Activated CD4-positive, alpha-beta T cell treated with anti-CD3 and anti-CD28 coated beads, Interleukin-2, amount 50 U/mL, for 4 hours (primary cell): ENCODE measurements around the gene ROR2.
A peak's percentile ranks its signal among the peaks of the same experiment; 100 is the strongest.

ENCODE experiments used
- DNase-seq, 2 experiments: peaks; one replicate each; pipeline ENCODE4 v3.0.0-alpha.2; 2020

ROR2 gene

GRCh38 chr9:91768507-91768906 is 181.5 kb downstream of the ROR2 start:
- DNase-seq = no peak

DNA sequence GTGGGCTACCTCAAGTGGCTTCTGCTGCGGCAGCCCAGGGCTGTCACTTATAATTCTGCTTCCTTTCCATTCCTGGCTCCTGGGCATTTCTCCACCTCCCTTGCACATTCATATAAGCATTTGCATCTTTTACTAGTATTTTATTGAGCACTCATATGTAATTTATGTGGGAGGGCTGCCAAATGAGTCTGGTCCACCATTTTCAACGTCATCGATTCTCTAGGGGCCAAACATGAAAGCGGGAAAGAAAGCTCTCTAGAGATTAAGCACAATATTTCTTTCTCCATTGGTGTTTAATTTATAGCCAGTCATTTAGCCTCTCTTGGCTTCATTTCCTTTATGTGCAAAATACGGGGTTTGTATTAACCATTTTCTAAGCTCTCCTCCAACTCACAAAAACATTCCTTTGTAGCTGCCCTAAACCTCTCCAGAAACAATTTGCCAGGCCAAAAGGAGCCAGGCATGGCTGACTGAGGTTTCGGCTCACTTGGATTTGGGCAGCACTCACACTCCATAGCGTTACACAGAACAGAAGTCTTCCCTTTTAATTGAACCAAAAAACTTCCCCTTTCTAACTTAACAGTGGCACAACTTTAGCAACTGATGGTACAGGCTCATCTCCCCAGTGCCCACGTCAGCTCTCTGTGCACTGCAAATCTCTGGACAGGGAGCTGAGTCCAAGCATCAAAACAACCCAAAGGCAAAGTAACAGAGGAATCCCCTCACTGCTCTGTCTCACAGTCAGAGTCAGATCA is 183.5 kb downstream of the ROR2 start:
- no peak for DNase-seq

DNA sequence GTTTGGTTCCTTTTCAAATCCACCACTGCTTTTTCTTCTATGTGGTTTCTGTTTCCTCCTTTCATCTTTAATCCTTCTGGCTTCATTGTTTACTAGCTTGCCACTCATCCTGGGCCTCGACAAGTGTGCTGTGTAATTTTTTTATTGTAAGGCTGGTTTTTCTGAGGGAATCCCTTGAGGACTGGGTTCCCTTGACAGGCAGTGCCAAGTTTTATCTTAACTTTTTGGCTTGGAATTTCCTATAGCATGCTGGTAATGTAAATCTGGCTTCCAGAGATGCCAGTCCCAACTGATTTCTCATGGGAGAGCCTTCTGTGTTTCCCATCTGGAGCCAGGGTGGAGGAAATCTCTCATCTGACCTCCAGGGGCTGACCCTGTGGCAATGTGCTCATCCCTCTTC is 184.7 kb downstream of the ROR2 start:
- DNase-seq = no peak

- DNase-seq = no peak
Measured at GRCh38 chr9:91764661-91765060, 185.4 kb downstream of the ROR2 start.

DNA sequence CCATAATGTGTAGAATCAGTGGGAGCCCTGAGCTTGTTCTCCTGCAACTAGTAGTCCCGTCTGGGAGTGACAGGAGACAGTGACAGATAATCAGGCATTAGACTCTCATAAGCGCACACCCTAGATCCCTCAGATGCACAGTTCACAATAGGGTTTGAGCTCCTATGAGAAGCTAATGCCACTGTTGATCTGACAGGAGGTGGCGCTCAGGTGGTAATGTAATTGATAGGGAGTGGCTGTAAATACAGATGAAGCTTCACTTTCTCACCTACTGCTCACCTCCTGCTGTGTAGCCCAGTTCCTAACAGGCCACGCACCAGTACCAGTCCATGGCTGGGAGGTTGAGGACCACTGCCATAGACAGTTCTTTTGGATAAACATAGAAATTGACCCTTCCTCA is 188.7 kb downstream of the ROR2 start:
- DNase-seq = no peak

DNA sequence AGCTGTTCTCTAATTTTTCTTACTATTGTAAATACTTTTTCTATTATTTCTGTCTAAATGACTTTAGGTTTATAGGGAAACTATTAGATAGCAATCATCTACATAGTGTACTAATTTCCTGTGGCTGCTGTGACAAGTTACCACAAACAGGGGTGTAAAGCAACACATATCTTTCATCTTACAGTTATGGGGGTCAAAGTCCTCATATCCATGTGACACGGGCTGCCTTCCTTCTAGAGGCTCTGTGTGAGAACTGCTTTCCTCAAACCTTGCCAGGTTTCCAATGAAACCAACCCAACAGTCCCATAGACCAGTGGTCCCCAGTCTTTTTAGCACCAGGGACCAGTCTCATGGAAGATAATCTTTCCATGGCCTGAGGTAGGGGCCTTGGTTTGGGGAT is 189.1 kb downstream of the ROR2 start:
- DNase-seq = no peak

DNA sequence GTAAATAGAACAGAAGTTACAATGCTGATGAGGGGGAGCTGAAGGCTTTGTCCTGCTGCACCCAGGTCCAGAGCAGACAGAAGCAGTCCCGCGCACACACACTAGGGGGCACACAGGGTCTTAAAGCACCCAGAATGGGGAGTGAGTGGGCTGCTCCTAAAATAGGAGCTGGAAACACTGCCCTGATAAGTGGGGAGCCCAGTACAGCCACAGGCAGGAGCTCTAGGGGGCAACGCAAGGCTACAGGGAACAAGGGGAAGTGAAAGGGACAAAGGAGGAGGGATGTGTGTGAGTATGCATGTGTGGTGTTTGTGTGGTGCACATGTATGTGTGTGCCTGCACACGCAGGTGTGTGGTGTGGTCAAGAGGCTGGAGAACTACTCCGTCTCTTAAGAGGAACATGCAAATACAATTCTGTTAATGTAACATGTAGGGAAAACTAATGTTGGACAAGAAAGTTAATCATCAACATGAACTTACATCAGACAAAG is 191.5 kb downstream of the ROR2 start:
- no peak for DNase-seq

DNA sequence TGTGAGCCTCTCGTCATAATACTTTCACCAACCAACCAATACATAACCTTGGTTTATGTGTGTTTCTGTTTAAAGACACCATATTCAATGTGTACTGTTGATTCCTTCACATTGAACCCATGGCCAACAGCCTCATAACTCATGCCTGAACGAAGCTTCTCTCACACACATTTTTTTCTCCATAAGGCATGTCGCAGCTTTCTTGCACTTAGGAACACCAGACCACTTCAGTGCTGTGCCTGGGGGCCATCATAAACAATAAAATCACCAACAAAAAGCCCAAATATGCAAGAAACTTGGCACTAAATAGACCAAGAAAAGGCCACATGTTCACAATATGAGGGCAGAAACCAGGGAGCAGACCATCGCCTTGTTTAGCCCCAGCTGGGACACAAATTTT is 192.2 kb downstream of the ROR2 start:
- no peak for DNase-seq

GRCh38 chr9:91756510-91756780 is 193.6 kb downstream of the ROR2 start:
- DNase-seq = no peak

GRCh38 chr9:91755761-91756509 is 194.1 kb downstream of the ROR2 start:
- DNase-seq = no peak

GRCh38 chr9:91753711-91754110 is 196.3 kb downstream of the ROR2 start:
- DNase-seq = no peak

DNA sequence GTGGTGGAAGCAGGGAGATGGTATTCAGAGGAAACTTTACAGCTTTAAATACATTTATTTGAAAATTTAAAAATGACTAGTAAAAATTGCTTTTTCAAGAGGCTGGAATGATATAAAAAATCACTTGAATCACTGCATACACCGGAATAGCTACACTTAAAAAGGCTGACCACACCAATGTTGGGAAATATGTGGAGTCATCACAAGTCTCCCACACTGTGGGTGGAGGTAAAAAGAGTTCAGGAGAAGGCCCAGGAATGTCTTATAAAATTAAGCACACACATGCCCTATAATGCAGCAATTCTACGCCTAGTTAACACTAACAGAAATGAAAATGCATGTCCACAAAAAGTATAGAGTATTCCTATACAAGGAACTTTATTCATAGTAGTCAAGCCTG is 198.1 kb downstream of the ROR2 start:
- no peak for DNase-seq

GRCh38 chr9:91750343-91750742 is 199.7 kb downstream of the ROR2 start:
- DNase-seq = no peak

- DNase-seq = no peak
Measured at GRCh38 chr9:91746904-91747303, 203.1 kb downstream of the ROR2 start.

GRCh38 chr9:91746357-91746756 is 203.7 kb downstream of the ROR2 start:
- no peak for DNase-seq

DNA sequence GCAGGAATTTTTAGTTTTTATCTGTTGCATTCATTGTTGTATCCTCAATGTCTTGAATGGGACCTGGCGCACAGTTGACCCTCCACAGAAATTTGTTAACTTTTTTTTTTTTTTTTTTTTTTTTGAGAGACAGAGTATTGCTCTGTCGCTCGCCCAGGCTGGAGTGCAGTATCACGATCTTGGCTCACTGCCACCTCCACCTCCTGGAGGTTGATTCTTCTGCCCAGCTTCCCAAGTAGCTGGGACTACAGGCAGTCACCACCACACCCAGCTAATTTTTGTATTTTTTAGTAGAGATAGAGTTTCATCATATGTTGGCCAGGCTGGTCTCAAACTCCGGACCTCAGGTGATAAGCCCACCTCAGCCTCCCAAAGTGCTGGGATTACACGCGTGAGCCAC is 205.9 kb downstream of the ROR2 start:
- DNase-seq = no peak

DNA sequence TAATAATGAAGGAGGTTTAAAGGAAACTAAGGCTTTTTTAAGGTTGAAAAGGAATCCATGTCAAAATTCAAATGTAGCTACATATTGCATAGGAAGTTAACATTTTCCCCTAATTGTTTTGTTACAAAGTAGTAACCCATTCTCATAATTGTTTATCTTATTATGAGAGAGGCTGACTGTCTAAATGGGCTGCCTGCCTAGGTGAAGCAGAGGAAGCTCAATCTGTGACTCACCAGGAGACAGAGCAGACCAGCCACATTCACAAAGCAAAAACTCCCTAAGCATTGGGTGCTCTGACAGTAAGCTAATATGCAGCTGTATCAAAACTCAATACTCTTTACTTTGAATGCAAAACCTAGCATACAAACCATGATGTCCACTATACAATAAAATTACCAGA is 208.5 kb downstream of the ROR2 start:
- DNase-seq = no peak

DNA sequence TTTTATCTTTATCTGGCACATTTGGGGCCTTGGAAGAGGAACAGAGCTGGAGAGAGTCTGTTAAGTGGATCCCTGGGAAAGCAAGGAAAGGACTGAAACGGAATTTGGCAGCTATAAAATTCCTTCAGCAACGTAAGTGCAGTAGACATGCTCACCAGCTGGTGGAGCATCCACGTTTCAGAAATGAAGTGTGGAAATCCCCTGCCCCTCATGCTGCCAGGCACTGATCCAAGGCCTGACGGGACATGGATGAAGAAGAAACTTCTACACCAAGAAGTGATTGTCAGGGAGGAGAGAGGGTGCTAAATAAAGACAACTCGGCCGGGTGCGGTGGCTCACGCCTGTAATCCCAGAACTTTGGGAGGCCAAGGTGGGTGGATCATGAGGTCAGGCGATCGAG is 209.3 kb downstream of the ROR2 start:
- no peak for DNase-seq

- no peak for DNase-seq
Measured at GRCh38 chr9:91736898-91737601, 213.0 kb downstream of the ROR2 start.

DNA sequence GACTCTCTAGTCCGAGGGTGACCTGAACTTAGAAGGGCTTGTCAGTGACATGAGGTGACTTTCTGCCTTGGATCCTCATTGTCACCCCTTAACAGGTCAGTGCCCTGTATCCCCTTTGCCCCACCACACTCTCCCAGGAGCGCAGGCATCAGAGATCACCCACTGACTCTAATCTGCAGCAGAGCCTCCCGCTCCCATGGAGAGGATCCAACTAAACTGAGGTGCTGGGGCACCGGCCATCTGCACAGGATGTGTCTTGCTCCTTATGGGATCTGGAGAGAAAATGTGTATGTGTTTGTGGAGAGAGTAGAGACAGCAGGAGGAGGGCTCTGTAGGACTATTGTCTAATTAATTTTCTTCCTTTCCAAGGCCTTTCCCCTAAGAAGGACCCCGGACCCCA is 213.7 kb downstream of the ROR2 start:
- DNase-seq = no peak

GRCh38 chr9:91735049-91735448 is 215.0 kb downstream of the ROR2 start:
- DNase-seq = no peak

GRCh38 chr9:91734371-91734981 is 215.6 kb downstream of the ROR2 start:
- DNase-seq = peak; percentile 42 to 50

DNA sequence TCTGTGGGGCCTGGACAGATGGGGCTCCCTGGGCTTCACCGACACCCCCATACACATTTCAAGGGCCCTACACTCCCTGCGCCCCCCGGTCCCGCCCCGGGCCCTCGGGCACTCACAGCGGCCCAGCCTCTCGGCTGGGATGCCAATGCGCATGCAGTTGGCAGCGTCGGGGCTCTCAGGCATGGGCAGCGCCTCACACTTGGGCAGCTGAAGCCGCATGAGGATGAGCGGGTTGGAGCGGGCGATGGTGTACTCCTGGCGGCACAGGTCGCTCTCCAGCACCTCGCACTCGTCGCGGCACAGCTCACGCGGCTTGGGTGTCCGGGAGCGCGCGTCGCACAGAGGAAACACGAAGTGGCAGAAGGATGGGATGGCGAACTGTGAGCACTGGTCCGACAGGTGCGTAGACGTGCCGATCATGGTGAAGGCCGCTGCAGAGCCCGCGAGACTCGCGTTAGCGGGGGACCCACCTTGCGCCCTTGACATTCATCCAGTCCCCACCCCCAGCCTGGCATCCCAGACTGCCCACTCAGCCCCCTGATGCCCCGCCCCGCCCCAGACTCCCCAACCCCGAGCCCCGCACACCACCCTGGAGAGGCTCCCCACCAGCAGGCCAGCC is 216.9 kb downstream of the ROR2 start:
- no peak for DNase-seq
